AG04450 (cell line): ENCODE results near the gene OTUB2. TPM values are rescaled to one million over a fixed set of nuclear protein-coding genes. Genes with fewer than 3 reads are reported as not detected.

Source experiments
- CTCF ChIA-PET: fragments of 300-600, 350-600 bp; formaldehyde crosslinking; extraction: SDS; loops from one replicate; lab custom pipeline; 2022; ENCODE audit warnings: antibody characterized with exemption, inconsistent platforms; lab: Charles Lee
- POLR2A ChIA-PET: fragments of 350-600 bp; formaldehyde crosslinking; extraction: SDS; loops from one replicate; lab custom pipeline; 2021; ENCODE audit warnings: antibody characterized with exemption, inconsistent platforms; lab: Yijun Ruan, JAX
- DNase-seq: peaks from one replicate; pipeline ENCODE4 v3.0.0-alpha.2; 2011; ENCODE audit warnings: low read depth, low spot score
- H3K27ac ChIP-seq: one replicate; pipeline ENCODE4 v1.5.1; 2012; ENCODE audit warnings: low read depth, low read length, control low read depth
- H3K27me3 ChIP-seq: one replicate; pipeline ENCODE4 v1.6.0; 2012; ENCODE audit warnings: low read length; ENCODE audit not compliant: control insufficient read depth, insufficient read depth
- H3K4me3 ChIP-seq: 2 replicates; pipeline ENCODE4 v1.5.1; 2011; ENCODE audit warnings: mild to moderate bottlenecking, low read depth, low read length, control low read depth
- H3K9me3 ChIP-seq: 2 replicates; pipeline ENCODE4 v1.5.1; 2012; ENCODE audit warnings: low read length; ENCODE audit not compliant: control insufficient read depth, insufficient read depth
- CTCF ChIP-seq: IDR thresholded peaks from 2 replicates; pipeline ENCODE4 v1.5.1; 2011; ENCODE audit warnings: low read depth, low read length, control low read depth, inconsistent platforms
- polyA plus RNA-seq: library from polyadenylated mRNA; depleted of rRNA; stranded (reverse); fragments of >200 nt; gene quantifications from 2 replicates; pipeline ENCODE4 v1.2.3, GENCODE V29; 2011

Gene OTUB2
- polyA plus RNA-seq, 1 experiment: 2.3 TPM

GRCh38 chr14:94049625-94050023, 23.5 kb downstream of the OTUB2 start:
- H3K27me3 ChIP-seq: no peaks in the 10 kb centered on the region
- TF ChIP-seq CTCF: no peak
- H3K9me3 ChIP-seq: no peaks in the 10 kb centered on the region
- CTCF ChIA-PET: interaction anchor here (1.1 to 9.6 kb wide), 3 partner anchors 13 to 87 kb away, joined by 4 to 68 read pairs (median 65); no protein-coding TSS in a partner anchor
- POLR2A ChIA-PET: no interaction called here
- no peak overlapping the region for H3K27ac ChIP-seq
- no peak for DNase-seq
- H3K4me3 ChIP-seq: no peak overlapping the region

- CTCF ChIA-PET: interaction anchor here (0.6 to 9.6 kb wide), 13 partner anchors 11 to 130 kb away, joined by 4 to 68 read pairs (median 7); partner anchors contain the start of gene IFI27L2
- no peak for DNase-seq
- no peak for TF ChIP-seq CTCF
- H3K27ac ChIP-seq: no peak overlapping the region
- POLR2A ChIA-PET: no interaction called here
- H3K27me3 ChIP-seq: no peaks in the 10 kb centered on the region
- no peaks in the 10 kb centered on the region for H3K9me3 ChIP-seq
- H3K4me3 ChIP-seq: no peak overlapping the region
These were observed 24.2 kb downstream of the OTUB2 start for GRCh38 chr14:94050231-94050880.

GRCh38 chr14:94051115-94051514, 25.0 kb downstream of the OTUB2 start:
- H3K9me3 ChIP-seq: no peaks in the 10 kb centered on the region
- CTCF ChIA-PET: interaction anchor here (0.6 to 9.6 kb wide), 13 partner anchors 12 to 130 kb away, joined by 4 to 68 read pairs (median 7); partner anchors contain the start of gene IFI27L2
- DNase-seq: peak; percentile 15
- no peak overlapping the region for H3K4me3 ChIP-seq
- POLR2A ChIA-PET: no interaction called here
- TF ChIP-seq CTCF: peak; percentile 57
- no peak overlapping the region for H3K27ac ChIP-seq
- no peaks in the 10 kb centered on the region for H3K27me3 ChIP-seq

GRCh38 chr14:94051779-94052178, 25.6 kb downstream of the OTUB2 start:
- CTCF ChIA-PET: interaction anchor here (0.6 to 9.6 kb wide), 13 partner anchors 9 to 129 kb away, joined by 3 to 68 read pairs (median 7); partner anchors contain the start of gene IFI27L2
- POLR2A ChIA-PET: no interaction called here
- no peak for DNase-seq
- no peak overlapping the region for H3K27ac ChIP-seq
- no peaks in the 10 kb centered on the region for H3K9me3 ChIP-seq
- H3K4me3 ChIP-seq: no peak overlapping the region
- no peaks in the 10 kb centered on the region for H3K27me3 ChIP-seq
- TF ChIP-seq CTCF: no peak

- no peak for DNase-seq
- H3K27me3 ChIP-seq: no peaks in the 10 kb centered on the region
- H3K4me3 ChIP-seq: no peak overlapping the region
- H3K9me3 ChIP-seq: no peaks in the 10 kb centered on the region
- no peak for TF ChIP-seq CTCF
- ChIA-PET CTCF (interaction anchor here (0.7 to 9.6 kb wide), 10 partner anchors 9 to 129 kb away, joined by 3 to 68 read pairs (median 10); partner anchors contain the start of gene IFI27L2), POLR2A (no interaction called here)
- H3K27ac ChIP-seq: no peak overlapping the region
These were observed 26.1 kb downstream of the OTUB2 start for GRCh38 chr14:94052199-94052598.
